Measurements from ENCODE around the gene HOXD10.

Gene HOXD10

DNA sequence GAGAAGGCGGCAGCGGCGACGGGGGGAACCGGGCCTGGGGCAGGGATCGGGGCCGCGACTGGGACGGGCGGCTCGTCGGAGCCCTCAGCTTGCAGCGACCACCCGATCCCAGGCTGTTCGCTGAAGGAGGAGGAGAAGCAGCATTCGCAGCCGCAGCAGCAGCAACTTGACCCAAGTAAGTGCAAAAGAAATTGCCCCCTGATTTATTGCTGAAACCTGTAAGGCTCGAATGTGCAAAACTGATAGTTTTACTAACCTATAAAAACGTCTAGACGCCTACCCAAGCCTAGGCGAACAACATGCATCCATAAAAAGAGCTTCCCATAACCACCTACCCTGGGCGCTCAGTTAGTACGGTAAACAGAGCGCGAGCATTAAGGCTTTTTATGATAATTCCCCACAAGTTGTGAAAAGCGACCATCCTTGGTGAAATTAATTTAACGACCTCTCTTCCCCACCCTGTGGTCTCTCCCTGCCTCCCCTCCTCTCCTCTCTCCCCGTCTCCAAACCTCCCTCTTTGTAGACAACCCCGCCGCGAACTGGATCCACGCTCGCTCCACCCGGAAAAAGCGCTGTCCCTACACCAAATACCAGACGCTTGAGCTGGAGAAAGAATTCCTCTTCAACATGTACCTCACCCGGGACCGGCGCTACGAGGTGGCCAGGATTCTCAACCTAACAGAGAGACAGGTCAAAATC, 7.0 kb downstream of the HOXD10 start:
- no peak for DNase-seq

DNA sequence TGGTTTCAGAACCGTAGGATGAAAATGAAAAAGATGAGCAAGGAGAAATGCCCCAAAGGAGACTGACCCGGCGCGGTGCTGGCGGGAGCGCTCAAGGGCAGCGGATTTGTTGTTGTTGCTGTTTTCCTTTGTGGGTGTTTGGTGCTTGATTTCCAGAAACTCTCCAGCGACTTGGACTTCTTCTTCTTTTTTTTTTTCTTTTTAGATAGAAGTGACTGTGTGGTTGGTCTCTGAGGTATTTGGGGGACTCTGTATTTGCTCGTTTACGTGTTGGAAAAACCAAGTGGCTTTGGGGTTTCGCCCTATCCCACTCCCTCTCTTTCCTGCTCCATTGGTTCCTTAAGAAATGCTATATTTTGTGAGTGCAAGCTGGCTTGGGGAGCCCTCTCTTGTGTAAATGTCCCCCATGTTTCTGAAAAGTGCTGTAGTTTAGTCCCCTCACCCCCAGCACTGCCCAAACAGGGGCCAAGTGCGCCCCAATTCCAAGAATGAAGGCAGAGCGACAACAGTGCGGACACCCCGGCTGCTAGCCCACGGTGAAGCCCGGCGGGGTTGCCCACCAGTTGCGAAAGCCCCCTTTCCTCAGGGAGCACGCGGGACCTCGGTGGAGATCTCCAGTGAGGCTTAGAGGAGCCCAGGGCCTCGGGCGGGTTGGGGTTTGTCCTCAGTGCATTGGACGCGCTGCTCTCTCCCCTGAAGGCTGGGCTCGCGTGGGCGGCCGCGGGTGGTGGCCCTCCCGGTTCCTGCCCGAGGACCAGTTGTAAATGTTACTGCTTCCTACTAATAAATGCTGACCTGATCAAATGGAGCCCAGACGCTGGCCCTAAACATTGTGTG, 7.8 kb downstream of the HOXD10 start:
- no peak for DNase-seq

DNA sequence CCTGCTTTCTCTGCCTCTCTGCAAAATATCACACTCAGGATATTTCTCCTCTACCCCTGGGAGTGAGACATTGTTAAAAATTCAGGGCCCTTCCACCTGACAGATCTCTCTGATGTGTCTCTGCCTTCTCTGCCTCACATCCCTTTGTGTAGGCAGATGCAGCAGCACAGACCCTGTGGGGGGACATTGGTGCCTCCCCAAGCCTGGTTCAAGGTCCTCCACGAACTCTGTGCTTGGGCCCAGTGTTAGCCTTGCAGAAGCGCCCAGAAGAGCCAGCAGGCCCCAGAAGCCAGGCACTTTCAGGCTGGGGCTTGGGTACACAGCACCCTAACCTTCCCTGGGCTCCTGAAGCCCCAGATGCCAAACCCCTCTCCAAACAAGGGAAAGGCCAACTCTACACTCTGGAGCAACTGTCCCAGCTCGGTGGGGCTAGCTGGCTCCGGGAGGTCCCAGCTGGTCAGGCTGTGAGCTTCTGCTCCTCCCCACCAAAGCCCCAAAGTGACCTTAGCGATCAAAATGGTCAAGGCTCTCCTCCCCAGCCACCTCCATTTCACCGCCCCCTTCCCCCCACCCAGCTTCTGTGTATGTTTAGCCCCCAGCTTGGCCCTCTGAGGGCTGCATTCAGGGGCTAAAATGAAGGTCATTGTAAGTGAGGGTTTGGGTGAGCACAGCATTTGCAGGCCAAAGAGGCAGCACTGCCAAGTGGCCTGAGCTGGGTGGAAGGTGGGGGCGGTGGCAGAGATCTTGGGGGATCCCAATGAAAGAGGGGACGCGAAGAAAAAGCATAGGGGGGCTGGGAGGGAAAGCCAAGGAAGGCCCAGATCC, 8.6 kb downstream of the HOXD10 start:
- no peak for DNase-seq

DNA sequence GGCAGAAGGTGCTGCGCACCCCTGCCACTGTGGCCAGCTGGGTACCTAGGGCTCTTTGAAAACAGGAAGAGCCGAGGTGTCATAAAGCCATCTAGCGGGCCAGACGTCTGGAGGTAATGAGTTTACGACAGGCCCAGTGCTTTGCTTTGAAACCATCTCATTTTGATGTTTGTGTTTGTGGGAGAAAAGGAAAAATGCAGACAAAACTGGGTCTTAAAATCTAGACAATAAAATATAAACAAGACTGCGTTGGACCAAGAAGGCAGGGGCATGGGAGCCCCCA, 9.1 kb downstream of the HOXD10 start:
- DNase-seq, result no peak

DNA sequence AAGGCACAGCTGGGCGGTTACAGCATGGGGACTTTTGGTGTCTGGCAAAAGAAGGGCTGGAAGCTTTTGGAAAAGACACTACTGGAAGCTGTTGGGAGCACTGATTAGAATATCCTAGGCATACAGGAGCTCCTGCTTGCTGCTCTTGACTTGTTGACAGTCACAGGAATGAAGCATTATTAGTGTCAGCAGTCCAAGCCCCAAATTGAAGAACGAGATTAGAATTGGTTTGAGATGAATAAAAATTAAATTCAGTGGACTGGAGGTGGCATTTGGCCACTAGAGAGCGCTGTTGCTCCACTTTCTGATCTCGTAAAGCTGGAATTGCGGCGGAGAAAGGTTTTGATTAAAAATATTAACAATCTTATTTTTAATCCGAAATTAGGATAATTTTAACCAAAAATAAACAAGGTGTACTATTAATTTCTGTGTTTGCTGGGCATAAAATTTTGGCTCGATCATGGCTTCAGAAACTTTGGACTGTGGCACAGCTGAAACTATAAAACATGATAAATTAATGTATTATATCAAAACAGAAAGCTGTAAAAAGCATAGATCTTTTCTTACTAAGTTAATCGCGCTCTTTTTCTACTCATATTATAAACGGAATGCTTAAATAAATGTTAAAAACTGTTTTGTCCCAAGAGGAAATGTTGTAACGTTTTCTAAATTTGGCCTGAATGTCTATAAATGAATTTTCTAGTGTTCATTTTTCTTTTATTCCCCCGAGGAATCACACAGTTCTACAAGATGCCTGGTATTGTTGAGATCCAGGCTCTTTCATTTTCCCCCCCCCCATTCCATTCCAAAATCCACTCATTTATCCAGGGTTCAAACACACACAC, 10.6 kb downstream of the HOXD10 start:
- DNase-seq, result peak; percentile 9

DNA sequence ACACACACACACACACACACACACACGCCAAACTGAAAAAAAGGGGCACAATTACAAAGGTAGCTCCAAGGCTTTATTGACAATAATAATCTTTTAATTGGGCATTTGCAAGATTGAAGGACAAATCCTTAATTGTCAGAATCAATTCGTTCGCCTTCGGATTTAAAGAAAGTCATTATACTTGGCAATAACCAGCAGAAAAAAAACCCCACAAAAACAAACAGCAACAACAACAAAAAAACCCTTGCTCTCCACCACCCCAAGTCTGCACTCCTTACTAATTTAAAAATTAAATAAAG, 11.1 kb downstream of the HOXD10 start:
- no peak for DNase-seq

DNA sequence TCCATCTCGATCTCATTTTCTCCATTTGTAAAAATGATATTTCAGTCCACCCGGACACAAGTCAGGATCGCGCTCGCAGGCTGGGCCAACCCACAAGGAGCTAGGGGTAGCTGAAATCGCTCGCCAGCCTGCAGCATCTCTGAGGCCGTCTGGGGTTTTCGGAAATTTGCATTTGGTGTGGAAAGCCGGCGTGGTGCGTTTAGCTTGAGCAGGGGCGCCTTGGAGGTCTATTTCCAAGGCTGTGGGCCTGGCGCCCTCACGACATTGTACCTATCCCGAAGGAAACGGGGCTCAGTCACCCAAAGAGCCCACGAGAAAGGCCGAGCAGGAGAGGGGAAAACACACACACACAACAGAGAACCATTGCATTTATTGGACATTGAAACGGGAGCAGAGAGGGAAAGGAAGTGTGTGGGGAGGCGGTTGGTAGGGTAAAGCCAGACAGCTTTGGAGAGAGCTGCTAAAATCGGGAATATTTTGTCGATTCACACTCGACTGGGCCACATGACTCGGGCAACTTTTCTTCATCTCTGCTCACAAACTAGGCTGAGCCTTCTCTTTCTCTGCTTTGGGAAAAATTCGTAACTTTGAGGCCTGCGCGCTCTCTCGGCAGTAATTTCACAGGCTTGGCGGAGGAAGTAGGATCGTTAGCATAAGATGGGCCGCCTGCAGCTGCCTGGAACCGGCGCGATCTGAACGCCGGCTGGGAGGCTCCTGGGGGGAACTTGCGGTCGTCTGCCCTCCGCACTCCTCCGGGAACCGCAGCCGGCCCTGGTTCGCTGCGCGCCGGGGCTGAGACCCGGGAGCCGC, 11.8 kb downstream of the HOXD10 start:
- no peak for DNase-seq

DNA sequence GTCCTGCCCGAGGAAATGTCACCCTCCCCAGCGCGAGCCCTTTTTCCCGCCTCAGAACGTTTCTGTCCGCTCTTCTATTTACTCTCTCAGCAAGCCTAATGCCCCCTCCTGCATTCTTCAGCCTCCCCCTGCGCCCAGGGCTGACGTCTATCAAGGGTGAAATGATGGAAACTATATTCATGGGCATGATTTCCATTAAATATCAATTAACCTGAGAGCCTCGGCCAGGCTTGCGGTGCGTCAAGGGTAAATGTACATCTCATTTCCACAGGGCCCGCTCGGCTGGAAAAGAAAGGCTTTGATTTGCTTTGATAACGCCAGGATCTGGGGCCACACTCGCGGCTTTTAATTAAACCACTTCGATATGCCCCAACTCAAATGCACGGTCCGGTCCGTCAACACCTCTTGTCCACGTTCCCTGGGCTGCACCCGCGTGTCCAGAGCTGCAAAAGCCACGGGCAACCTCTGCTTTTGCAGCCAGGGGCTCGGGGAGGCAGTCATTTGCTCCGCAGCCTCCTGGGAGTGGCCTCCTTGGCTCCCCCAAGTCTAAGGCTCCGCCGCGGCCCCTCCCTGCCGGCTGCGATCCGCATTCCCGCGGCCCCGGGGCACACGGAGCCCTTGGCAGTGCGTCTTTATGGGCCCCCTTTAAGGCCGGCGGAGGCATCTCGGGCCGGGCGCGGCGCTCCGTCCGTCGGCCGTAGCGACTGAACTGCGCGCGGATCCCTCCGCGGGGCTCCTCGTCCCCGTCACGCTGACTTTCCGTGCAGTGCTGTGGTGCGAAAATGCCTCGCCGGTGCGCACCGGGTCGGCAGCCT, 12.6 kb downstream of the HOXD10 start, which contains the start of gene HOXD8:
Gene HOXD8, plus strand, starts transcription at position 724 of the 815 bp plus-strand sequence. CDS start 662 bp downstream, outside the sequence.
- no peak for DNase-seq

DNA sequence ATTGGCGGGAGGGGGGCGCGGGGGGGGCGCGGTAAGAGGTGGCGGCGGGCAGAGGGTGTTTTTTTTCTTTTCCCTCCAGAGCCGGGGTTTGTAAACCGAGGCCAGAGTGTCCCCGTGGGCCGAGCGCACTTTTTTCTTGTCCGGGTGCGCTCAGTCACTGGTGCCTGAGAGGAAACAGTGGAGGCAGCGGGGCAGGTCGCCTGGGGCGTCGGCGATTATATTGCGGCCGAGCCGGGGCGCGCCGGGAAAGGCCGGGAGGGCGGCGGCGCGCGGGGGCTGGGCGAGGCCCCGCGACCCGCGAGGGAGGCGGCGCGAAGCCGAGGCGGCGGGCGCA, 13.2 kb downstream of the HOXD10 start:
- no peak for DNase-seq

DNA sequence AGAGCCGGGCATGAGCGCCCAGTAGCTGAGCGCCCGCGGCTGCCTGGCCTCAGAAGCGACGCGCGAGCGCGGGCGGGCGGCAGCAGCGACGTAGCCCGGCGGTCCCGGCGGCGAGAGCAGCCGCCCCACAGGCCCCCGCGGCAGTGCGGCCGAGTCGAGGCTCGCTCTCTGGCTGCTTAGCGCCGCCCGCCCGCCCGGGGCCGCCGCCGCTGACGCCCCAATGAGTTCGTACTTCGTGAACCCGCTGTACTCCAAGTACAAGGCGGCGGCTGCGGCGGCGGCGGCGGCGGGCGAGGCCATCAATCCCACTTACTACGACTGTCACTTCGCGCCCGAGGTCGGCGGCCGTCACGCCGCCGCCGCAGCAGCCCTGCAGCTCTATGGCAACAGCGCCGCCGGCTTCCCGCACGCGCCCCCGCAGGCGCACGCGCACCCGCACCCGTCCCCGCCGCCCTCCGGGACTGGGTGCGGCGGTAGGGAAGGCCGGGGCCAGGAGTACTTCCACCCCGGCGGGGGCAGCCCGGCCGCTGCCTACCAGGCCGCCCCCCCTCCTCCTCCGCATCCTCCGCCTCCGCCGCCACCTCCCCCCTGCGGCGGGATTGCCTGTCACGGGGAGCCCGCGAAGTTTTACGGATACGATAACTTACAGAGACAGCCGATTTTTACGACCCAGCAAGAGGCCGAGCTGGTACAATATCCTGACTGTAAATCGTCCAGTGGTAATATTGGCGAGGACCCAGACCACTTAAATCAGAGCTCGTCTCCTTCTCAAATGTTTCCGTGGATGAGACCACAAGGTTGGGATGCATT, 13.8 kb downstream of the HOXD10 start:
- no peak for DNase-seq

DNA sequence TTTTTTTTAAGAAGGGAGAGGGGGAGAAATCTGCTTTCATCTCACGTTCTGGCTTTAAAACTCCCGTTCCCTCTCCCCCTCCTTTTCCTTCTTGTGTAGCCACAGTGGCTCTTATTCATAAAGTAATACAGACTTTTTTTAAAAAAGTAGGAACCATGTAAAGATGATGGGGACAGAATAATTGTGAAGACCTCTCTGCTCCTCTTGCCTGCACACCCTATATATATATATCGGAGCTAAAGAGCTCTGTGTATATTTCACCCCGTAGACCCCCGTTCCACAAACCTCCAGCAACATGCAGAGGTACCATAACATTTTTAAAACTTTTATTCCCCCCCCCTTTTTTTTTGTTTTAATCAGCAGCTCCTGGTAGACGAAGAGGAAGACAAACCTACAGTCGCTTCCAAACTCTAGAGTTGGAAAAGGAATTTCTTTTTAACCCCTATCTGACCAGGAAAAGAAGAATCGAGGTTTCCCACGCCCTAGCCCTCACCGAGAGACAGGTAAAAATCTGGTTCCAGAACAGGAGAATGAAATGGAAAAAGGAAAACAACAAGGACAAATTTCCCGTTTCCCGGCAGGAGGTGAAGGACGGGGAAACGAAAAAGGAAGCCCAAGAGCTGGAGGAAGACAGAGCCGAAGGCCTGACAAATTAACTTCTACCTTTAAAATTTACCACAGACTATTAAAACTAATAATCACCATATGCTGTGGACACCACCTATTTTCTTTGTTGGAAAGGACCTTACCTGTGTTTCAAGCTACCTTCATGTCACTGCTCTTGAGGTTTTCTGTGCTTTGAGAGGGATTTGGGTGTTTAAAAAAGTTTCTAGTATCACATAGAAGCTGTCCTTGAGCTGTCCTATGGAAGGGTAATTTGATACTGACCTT, 14.6 kb downstream of the HOXD10 start:
- DNase-seq, result no peak

DNA sequence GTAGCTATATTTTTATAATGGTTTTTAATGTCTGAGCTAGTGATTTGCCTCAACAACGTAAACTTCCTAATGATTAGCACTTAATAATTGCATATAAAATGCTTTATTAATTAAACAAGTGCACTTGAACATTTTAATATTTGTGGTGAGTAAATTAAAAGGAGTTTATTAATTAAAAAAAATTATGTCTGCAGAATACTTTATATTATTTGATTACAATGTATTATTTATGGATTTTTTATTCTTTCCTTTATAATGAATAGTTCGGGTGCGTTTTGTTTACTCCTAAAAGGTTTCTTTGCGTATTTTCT, 15.2 kb downstream of the HOXD10 start:
- DNase-seq, result no peak

DNA sequence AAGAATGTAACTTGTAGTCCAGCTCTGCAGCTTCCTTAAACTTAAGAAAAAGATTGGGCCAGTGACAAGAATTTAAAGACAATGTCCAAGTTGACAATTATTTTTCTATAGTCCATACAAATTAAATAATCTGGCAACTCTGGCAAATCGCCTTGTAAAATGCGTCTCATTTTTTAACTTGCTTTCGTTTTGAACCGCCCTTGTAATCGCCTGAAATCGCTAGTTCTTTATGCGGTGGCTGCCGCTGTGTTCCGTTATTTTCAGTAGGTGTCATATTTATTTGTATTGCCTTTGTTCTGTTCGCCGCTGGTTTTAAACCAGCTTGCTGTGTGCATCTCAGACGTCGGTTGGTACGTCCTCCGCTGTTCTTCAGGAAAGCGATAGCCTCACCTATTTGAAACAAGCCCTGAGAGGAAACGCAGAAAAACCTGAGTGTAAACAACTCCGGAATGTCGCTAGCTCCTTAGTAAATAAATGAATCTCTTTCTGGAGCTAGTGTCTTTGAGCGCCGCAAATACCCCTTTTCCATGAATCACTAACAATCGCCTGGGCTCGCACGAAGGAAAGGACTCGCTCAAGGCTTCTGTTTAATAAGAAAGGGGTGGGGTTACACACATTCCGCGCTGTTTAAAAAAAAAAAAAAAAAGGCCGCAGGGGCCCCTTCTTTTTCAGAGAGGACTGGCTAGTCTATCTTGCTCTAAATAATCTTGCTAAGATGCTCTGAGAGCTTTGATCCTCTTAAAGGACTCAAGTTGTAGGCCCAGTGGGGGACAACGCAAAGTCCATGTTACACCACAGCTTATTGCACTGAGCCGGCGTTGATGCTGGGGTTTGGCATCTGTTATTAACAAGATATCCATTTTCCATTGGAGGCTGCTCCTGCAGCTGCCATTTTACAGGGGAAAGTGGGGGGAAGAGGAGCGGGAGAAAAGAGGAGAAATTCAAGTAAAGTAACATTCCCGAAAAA, 15.9 kb downstream of the HOXD10 start:
- no peak for DNase-seq

DNA sequence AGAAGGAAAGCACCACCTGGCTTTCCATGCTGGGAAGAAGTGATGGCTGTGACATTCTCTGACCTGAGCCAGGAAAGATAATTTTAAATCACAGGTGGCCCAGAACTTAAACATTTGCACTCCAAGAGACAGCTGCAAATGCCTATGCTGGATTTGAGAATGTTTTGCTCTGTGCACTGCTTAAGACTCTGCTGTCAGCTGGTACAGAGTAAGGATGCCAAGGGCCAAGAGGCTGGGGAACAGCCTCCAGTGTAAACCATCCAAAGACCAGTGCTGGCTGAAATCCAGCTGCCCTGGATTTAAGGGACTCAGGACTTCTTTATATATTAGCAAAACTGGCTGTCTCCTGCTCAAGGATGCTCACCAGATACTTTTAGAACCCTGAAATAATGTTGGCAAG, 16.8 kb downstream of the HOXD10 start:
- no peak for DNase-seq

DNA sequence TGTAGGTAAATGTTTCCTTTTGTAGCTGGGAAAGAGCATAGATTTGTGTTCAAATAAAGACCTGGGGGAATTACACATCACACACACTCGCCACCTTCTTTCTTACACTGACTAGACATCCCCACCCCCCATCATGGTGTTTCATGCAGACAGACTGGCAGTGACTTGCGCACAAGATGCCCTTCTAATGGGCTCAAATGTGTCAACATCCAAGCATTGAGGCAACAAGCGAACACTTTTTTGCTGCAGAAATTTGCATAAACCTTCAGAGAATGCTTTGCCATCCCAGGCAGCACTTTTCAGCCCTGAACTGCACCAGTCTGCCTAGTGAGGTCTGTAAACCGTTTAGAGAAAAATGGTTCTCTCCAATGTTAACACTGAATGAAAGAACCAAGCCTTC, 17.5 kb downstream of the HOXD10 start:
- DNase-seq, result no peak

DNA sequence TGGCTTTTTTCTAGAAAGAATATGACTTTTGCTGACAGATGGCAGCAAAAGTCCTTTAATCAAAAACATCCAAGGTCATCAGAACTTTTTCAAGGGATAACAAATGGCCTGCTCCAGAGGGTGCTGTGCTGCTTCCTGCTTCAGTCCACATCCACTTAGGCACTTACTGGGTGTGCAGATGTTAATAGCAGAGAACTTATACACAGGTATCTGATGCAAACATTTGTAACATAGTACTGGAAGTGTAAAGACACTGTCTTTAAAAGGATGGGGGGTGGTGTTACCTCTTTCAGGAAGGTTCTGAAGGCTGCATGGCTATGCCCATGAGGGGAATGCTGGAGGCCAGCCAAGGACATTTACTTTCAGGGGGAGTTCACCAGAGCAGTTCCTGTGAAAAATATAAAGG, 18.5 kb downstream of the HOXD10 start:
- DNase-seq, result no peak

DNA sequence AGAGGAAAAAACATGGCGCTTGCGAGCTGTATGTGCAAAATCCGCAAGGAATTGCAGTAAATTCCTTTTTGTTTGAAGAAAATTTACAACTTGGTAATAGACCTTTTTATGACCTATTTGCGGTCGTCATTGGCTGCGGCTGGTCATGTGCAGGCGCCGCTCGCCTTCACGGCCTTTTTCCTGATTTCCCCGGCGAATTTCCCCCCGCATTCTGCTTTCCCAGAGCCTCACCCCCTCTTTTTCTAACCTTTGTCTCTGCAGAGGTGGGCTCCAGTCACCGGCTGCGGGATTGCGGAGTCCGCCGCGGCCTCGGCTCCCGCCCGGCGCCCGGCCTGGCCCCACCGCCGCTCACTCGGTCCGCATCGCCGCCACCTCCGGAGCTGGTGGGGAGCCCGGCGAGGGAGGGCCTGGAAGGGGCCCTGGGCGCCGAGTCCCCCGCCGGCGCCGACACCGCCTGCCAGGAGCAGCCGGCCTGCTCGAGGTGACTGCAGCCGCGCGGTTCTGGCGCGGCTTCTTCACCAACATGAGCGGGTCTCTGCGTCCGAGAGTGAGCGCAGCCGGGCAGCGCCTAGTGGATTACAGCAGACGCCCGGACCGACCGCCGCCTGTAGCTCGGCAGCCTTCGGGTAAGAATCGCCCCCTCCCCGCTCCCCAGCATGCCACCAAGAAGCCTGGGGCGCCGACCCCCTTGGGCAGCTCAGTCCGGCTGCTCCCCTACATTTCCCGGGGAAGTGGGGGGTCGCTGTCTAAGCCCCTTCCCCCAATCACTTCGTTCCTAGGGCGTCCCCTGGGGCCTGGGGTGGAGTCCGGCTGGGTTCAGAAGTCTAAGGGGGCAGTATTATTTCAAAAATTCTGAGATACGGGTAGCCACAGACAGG, 20.0 kb downstream of the HOXD10 start:
- DNase-seq, result no peak
